Esophagus squamous epithelium (tissue), 4 donors: Measurements from ENCODE around the gene WDR31.

Source experiments
- POLR2A ChIP-seq, 4 donors: fragments of 450-650 bp; IDR thresholded peaks; one replicate each; pipeline ENCODE4 v1.6.1; 2017; ENCODE audit warnings: antibody characterized with exemption in 4 of 4, mild to moderate bottlenecking in 4 of 4, moderate library complexity in 3 of 4
- TF ChIP-seq, protein P1 (sequence below), 6 experiments: fragments of 450-650 bp in 4 of 6; fragments of 200-600 bp in 2 of 6; sonication (generic) in 2 of 6; IDR thresholded peaks; one replicate each; pipeline ENCODE4 v1.5.1; 2016 to 2019; ENCODE audit warnings: antibody characterized with exemption in 6 of 6, mild to moderate bottlenecking in 4 of 6, moderate library complexity in 4 of 6

DNA sequence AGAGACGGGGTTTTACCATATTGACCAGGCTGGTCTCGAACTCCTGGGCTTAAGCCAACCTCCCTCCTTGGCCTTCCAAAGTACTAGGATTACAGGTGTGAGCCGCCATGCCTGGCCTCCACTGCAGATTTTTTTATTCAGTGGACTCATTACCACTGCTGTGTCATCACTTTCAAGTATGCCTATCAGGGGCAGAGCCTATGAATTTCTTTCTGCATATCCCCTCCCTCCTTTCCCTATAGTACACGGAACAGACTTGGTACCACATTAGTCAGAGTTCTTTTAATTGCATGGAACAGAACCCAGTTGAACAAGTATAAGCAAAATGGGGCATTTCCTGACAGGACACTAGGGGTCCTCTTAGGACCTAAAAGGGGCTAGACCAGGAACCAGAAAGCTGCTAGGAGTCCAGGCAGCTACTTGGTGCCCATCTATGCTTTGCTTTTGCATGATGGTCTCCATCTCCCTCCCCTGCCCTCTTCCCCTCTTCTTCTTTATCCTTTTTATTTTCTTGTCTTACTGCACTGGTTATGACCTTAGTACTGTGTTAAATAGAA, 15.0 kb upstream of the WDR31 start:
- TF ChIP-seq, protein P1, sequence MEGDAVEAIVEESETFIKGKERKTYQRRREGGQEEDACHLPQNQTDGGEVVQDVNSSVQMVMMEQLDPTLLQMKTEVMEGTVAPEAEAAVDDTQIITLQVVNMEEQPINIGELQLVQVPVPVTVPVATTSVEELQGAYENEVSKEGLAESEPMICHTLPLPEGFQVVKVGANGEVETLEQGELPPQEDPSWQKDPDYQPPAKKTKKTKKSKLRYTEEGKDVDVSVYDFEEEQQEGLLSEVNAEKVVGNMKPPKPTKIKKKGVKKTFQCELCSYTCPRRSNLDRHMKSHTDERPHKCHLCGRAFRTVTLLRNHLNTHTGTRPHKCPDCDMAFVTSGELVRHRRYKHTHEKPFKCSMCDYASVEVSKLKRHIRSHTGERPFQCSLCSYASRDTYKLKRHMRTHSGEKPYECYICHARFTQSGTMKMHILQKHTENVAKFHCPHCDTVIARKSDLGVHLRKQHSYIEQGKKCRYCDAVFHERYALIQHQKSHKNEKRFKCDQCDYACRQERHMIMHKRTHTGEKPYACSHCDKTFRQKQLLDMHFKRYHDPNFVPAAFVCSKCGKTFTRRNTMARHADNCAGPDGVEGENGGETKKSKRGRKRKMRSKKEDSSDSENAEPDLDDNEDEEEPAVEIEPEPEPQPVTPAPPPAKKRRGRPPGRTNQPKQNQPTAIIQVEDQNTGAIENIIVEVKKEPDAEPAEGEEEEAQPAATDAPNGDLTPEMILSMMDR (IDR thresholded peaks at IDR 0.05): no peak
- TF ChIP-seq POLR2A (IDR thresholded peaks at IDR 0.05): no peak
